Panc1 (cell line): Measurements from ENCODE around the gene PROX2. TPM values are rescaled to one million over a fixed set of nuclear protein-coding genes. Genes with fewer than 3 reads are reported as not detected.

Experiments
- ATAC-seq: fragments of 200-7000 bp; cut with Tn5 transposase; 2 replicates; pipeline ENCODE4 v1.9.1; 2020; ENCODE audit warnings: mild to moderate bottlenecking, moderate library complexity
- BruUV-seq: library from RNA; stranded (reverse); fragments of 400-500 nt; replicated peaks from 2 replicates; lab custom pipeline; 2021; lab: Mats Ljungman, UMichigan
- CTCF ChIA-PET: fragments of 300-600 bp; sonication (Branson Sonifier 250); formaldehyde crosslinking; loops from one replicate; lab custom pipeline; 2022; ENCODE audit warnings: antibody characterized with exemption; lab: Charles Lee
- POLR2A ChIA-PET: fragments of 300-600 bp; sonication (Branson Sonifier 250); formaldehyde crosslinking; loops from one replicate; lab custom pipeline; 2022; ENCODE audit warnings: antibody characterized with exemption; lab: Charles Lee
- DNase-seq: peaks from one replicate; pipeline ENCODE4 v3.0.0-alpha.2; 2010; ENCODE audit warnings: low read depth, low spot score
- H3K27ac ChIP-seq: 2 replicates; pipeline ENCODE4 v1.5.1; 2011; ENCODE audit warnings: mild to moderate bottlenecking, low read length, inconsistent platforms
- H3K27me3 ChIP-seq: fragments of 200-500 bp; sonication (Bioruptor generic); 2 replicates; pipeline ENCODE4 v1.6.0; 2014; ENCODE audit warnings: low read length, inconsistent platforms; ENCODE audit not compliant: control insufficient read depth, insufficient read depth
- H3K36me3 ChIP-seq: fragments of 200-500 bp; sonication (Bioruptor generic); 2 replicates; pipeline ENCODE4 v1.5.1; 2014; ENCODE audit warnings: inconsistent platforms, mild to moderate bottlenecking, low read length, moderate library complexity; ENCODE audit not compliant: control insufficient read depth, insufficient read depth
- H3K4me1 ChIP-seq: 2 replicates; pipeline ENCODE4 v1.5.1; 2011; ENCODE audit warnings: inconsistent platforms, mild to moderate bottlenecking, low read length, moderate library complexity; ENCODE audit not compliant: control insufficient read depth, insufficient read depth
- H3K4me3 ChIP-seq, 2 experiments: 2 replicates each; pipeline ENCODE4 v1.5.1; 2011 to 2012; ENCODE audit warnings: low read depth in 2 of 2, low read length in 2 of 2, mild to moderate bottlenecking in 2 of 2, inconsistent platforms in 1 of 2, moderate library complexity in 1 of 2
- H3K9me3 ChIP-seq: fragments of 200-500 bp; sonication (Bioruptor generic); 2 replicates; pipeline ENCODE4 v1.5.1; 2014; ENCODE audit warnings: low read depth, mild to moderate bottlenecking, inconsistent platforms, low read length, moderate library complexity; ENCODE audit not compliant: control insufficient read depth, insufficient read depth
- CTCF ChIP-seq: fragments of 450-650 bp; IDR thresholded peaks from 2 replicates; pipeline ENCODE4 v1.5.1; 2017; ENCODE audit warnings: mild to moderate bottlenecking
- POLR2AphosphoS5 ChIP-seq: IDR thresholded peaks from 2 replicates; pipeline ENCODE4 v1.6.1; 2012; ENCODE audit warnings: mild to moderate bottlenecking, low read depth, low read length, moderate library complexity
- REST ChIP-seq, 2 experiments: IDR thresholded peaks; 2 replicates each; pipeline ENCODE4 v1.6.1; 2011 to 2012; ENCODE audit warnings: low read depth in 2 of 2, control low read depth in 1 of 2, low read length in 1 of 2, mild to moderate bottlenecking in 1 of 2, moderate library complexity in 1 of 2; ENCODE audit not compliant: insufficient read depth in 1 of 2
- SIN3A ChIP-seq: IDR thresholded peaks from 2 replicates; pipeline ENCODE4 v1.6.1; 2012; ENCODE audit warnings: low read depth, mild to moderate bottlenecking, low read length, moderate library complexity, borderline replicate concordance; ENCODE audit not compliant: insufficient read depth
- TCF7L2 ChIP-seq: IDR thresholded peaks from 2 replicates; pipeline ENCODE4 v1.6.1; 2011; ENCODE audit warnings: mild to moderate bottlenecking, low read depth, low read length, inconsistent platforms
- in situ Hi-C: cut with HindIII; loops from 2 replicates; pipeline ENCODE4 v1.10.0; 2016; ENCODE audit warnings: low sequenced_read_pairs, low pct_unique_long_range_greater_than_20kb
- intact Hi-C: fragments of 100-400 bp; cut with micrococcal nuclease; formaldehyde crosslinking; loops from one replicate; pipeline ENCODE4 v1.10.0; 2022; ENCODE audit not compliant: unreplicated experiment
- total RNA-seq: library from RNA; stranded (reverse); gene quantifications from one replicate; pipeline ENCODE4 v1.2.1, GENCODE V29; 2021; ENCODE audit not compliant: unreplicated experiment

Gene PROX2
- total RNA-seq, 1 experiment from 2014 or later, result not detected

GRCh38 chr14:74846168-74846567, 29.8 kb downstream of the PROX2 start:
- CTCF ChIA-PET, result no interaction called here
- Histone ChIP-seq H3K27me3 (no peaks in the 10 kb centered on the region), H3K27ac (no peak overlapping the region), H3K4me3 (no peak overlapping the region), H3K4me1 (no peaks in the 10 kb centered on the region), H3K36me3 (no peaks in the 10 kb centered on the region), H3K9me3 (no peaks in the 10 kb centered on the region)
- DNase-seq, result no peak
- BruUV-seq, result no TSS peak
- POLR2A ChIA-PET, result no interaction called here
- TF ChIP-seq REST (IDR thresholded peaks at IDR 0.05; ENCODE audit: insufficient read depth in 1 of 2, low read depth in 2 of 2, low read length in 1 of 2), result no peak
- no peak for TF ChIP-seq SIN3A
- TF ChIP-seq POLR2AphosphoS5, result no peak
- no peak for TF ChIP-seq CTCF
- TF ChIP-seq TCF7L2, result no peak
- ATAC-seq, result no peak
- intact Hi-C loops, result no loop called here
- in situ Hi-C loops, result no loop called here

- CTCF ChIA-PET, result no interaction called here
- no peak for ATAC-seq
Observed at GRCh38 chr14:74843653-74844052, 32.3 kb downstream of the PROX2 start.

More at GRCh38 chr14:74843653-74844052, 32.3 kb downstream of the PROX2 start:
- no peak for DNase-seq
- no peak for TF ChIP-seq SIN3A
- no peaks in the 10 kb centered on the region for H3K9me3 ChIP-seq
- in situ Hi-C loops, result no loop called here
- no TSS peak for BruUV-seq
- H3K4me1 ChIP-seq, result no peaks in the 10 kb centered on the region
- POLR2A ChIA-PET, result no interaction called here
- no peak overlapping the region for H3K4me3 ChIP-seq
- intact Hi-C loops, result no loop called here
- no peak overlapping the region for H3K27ac ChIP-seq
- no peaks in the 10 kb centered on the region for H3K27me3 ChIP-seq
- H3K36me3 ChIP-seq, result no peaks in the 10 kb centered on the region; the same call in 1 of the 2 replicates
